PC-9 (cell line): ENCODE measurements around the gene ARHGEF17. TPM values are rescaled to one million over a fixed set of nuclear protein-coding genes. Genes with fewer than 3 reads are reported as not detected.
"Not testable (repeated sequence)": the region's sequence is repeated elsewhere in the genome, so short reads cannot be mapped to it uniquely, and the experiment has no call there.

Source experiments
- BruUV-seq: library from RNA; stranded (reverse); fragments of 400-500 nt; replicated peaks from 2 replicates; lab custom pipeline; 2021; lab: Mats Ljungman, UMichigan
- CTCF ChIA-PET: fragments of 300-600 bp; sonication (Branson Sonifier 250); formaldehyde crosslinking; loops from one replicate; lab custom pipeline; 2022; ENCODE audit warnings: antibody characterized with exemption; lab: Charles Lee
- POLR2A ChIA-PET: fragments of 300-600 bp; sonication (Branson Sonifier 250); formaldehyde crosslinking; loops from one replicate; lab custom pipeline; 2022; ENCODE audit warnings: antibody characterized with exemption; ENCODE audit not compliant: unreplicated experiment; lab: Charles Lee
- DNase-seq, 2 experiments: peaks; one replicate each; pipeline versions ENCODE4 v3.0.0 to v3.0.0-alpha.2; 2015 to 2022; ENCODE audit warnings: mixed read lengths in 1 of 2
- H2AFZ ChIP-seq: fragments of 200-600 bp; sonication (generic); 2 replicates; pipeline ENCODE4 v1.8.1; 2017; ENCODE audit warnings: antibody characterized with exemption
- H3F3A ChIP-seq: fragments of 200-600 bp; sonication (generic); 2 replicates; pipeline ENCODE4 v1.8.1; 2017; ENCODE audit warnings: antibody characterized with exemption, mild to moderate bottlenecking, low read depth; ENCODE audit not compliant: insufficient read depth
- H3K27ac ChIP-seq: fragments of 200-600 bp; sonication (generic); 2 replicates; pipeline ENCODE4 v1.6.1; 2016; ENCODE audit warnings: mixed run types
- H3K27me3 ChIP-seq: fragments of 200-600 bp; sonication (generic); 2 replicates; pipeline ENCODE4 v1.6.1; 2016; ENCODE audit warnings: low read depth, mixed run types; ENCODE audit not compliant: insufficient read depth
- H3K36me3 ChIP-seq: fragments of 200-600 bp; sonication (generic); 2 replicates; pipeline ENCODE4 v1.6.1; 2016; ENCODE audit warnings: low read depth, mixed run types
- H3K4me1 ChIP-seq: fragments of 200-600 bp; sonication (generic); replicated peaks from 2 replicates; pipeline ENCODE4 v1.6.1; 2016; ENCODE audit warnings: mixed run types; ENCODE audit not compliant: insufficient read depth
- H3K4me2 ChIP-seq: fragments of 200-600 bp; sonication (generic); 2 replicates; pipeline ENCODE4 v1.6.1; 2017; ENCODE audit warnings: mixed run types
- H3K4me3 ChIP-seq: fragments of 200-600 bp; sonication (generic); 2 replicates; pipeline ENCODE4 v1.6.1; 2016; ENCODE audit warnings: mixed run types
- H3K79me2 ChIP-seq: fragments of 200-600 bp; sonication (generic); 2 replicates; pipeline ENCODE4 v1.6.1; 2017; ENCODE audit warnings: low read depth, mixed run types
- H3K9me2 ChIP-seq: fragments of 200-600 bp; sonication (generic); 2 replicates; pipeline ENCODE4 v1.8.1; 2017; ENCODE audit warnings: mild to moderate bottlenecking; ENCODE audit not compliant: insufficient read depth
- H3K9me3 ChIP-seq: fragments of 200-600 bp; sonication (generic); 2 replicates; pipeline ENCODE4 v1.8.1; 2016; ENCODE audit warnings: low read depth; ENCODE audit not compliant: insufficient read depth
- H4K20me1 ChIP-seq: fragments of 200-600 bp; sonication (generic); 2 replicates; pipeline ENCODE4 v1.8.1; 2017; ENCODE audit not compliant: insufficient read depth
- CTCF ChIP-seq: fragments of 200-600 bp; sonication (generic); conservative IDR thresholded peaks from 2 replicates; pipeline ENCODE4 v1.6.1; 2017; ENCODE audit warnings: mixed run types, antibody characterized with exemption, mild to moderate bottlenecking, moderate library complexity
- EZH2 ChIP-seq: fragments of 200-600 bp; sonication (generic); IDR thresholded peaks from 2 replicates; pipeline ENCODE4 v1.8.0; 2017; ENCODE audit warnings: antibody characterized with exemption, low read depth
- intact Hi-C: fragments of 100-400 bp; cut with micrococcal nuclease; formaldehyde crosslinking; loops from one replicate; pipeline ENCODE4 v1.10.0; 2022; ENCODE audit not compliant: unreplicated experiment
- total RNA-seq: library from RNA; stranded (reverse); gene quantifications from 2 replicates; pipeline ENCODE4 v1.2.3, GENCODE V29; 2021

Gene ARHGEF17
- total RNA-seq, 1 experiment from 2014 or later: 56.9 TPM

GRCh38 chr11:73271936-73272679 is 36.0 kb upstream of the ARHGEF17 start, which contains the start of gene P2RY6:
Gene P2RY6, plus strand, starts transcription at chr11:73272338. Its CDS starts 24,181 bp downstream, at chr11:73296519.
- no peaks in the 10 kb centered on the region for H4K20me1 ChIP-seq
- H3K27me3 ChIP-seq: no peaks in the 10 kb centered on the region
- peak within 1 kb of the TSS; percentile 80 for H3K4me3 ChIP-seq
- intact Hi-C loops: loop anchor here (1.0 kb wide), 3 partner anchors 15 to 77 kb away; no protein-coding TSS in a partner anchor
- H3K79me2 ChIP-seq: peaks cover 50% of the 10 kb centered on the region
- H3K4me1 ChIP-seq: peaks cover 75% of the 10 kb centered on the region
- no TSS peak for BruUV-seq
- H3K9me2 ChIP-seq: no peaks in the 10 kb centered on the region
- CTCF ChIA-PET: interaction anchor here (0.5 to 1.8 kb wide), 7 partner anchors 11 to 547 kb away, joined by 3 to 7 read pairs (median 4); no protein-coding TSS in a partner anchor
- H3K27ac ChIP-seq: peak within 1 kb of the TSS; percentile 85
- TF ChIP-seq EZH2 (no peak), CTCF (no peak)
- H3K9me3 ChIP-seq: no peaks in the 10 kb centered on the region
- H3F3A ChIP-seq: peaks cover 43% of the 10 kb centered on the region
- peak within 1 kb of the TSS; percentile 45; the same call in 1 of the 2 replicates for H2AFZ ChIP-seq
- DNase-seq: peak; percentile 84 to 99
- H3K4me2 ChIP-seq: peak within 1 kb of the TSS; percentile 85
- POLR2A ChIA-PET: interaction anchor here (0.6 to 1.7 kb wide), 3 partner anchors 14 to 1458 kb away, joined by 4 to 8 read pairs (median 8); no protein-coding TSS in a partner anchor
- H3K36me3 ChIP-seq: peaks cover 13% of the 10 kb centered on the region; the same call in 1 of the 2 replicates

GRCh38 chr11:73272680-73273038 is 35.4 kb upstream of the ARHGEF17 start:
- ChIA-PET CTCF (interaction anchor here (0.5 to 1.8 kb wide), 5 partner anchors 12 to 547 kb away, joined by 3 to 7 read pairs (median 4); no protein-coding TSS in a partner anchor), POLR2A (interaction anchor here (0.6 to 1.7 kb wide), 4 partner anchors 15 to 1459 kb away, joined by 4 to 8 read pairs (median 6); no protein-coding TSS in a partner anchor)
- no peak for DNase-seq
- H3F3A ChIP-seq: peaks cover 47% of the 10 kb centered on the region
- intact Hi-C loops: loop anchor here (1.0 kb wide), 3 partner anchors 15 to 77 kb away; no protein-coding TSS in a partner anchor
- no TSS peak for BruUV-seq
- TF ChIP-seq EZH2: no peak
- no peak for TF ChIP-seq CTCF
- peaks cover 55% of the 10 kb centered on the region for H3K79me2 ChIP-seq
- peaks cover 19% of the 10 kb centered on the region for H3K36me3 ChIP-seq
- H3K4me2 ChIP-seq: peak overlapping the region; percentile 85
- no peaks in the 10 kb centered on the region for H3K27me3 ChIP-seq
- H4K20me1 ChIP-seq: no peaks in the 10 kb centered on the region
- no peaks in the 10 kb centered on the region for H3K9me2 ChIP-seq
- peaks cover 69% of the 10 kb centered on the region for H3K4me1 ChIP-seq
- H3K9me3 ChIP-seq: no peaks in the 10 kb centered on the region
- peak overlapping the region; percentile 80 for H3K4me3 ChIP-seq
- H2AFZ ChIP-seq: peak overlapping the region; percentile 1; the same call in 1 of the 2 replicates
- peak overlapping the region; percentile 85 for H3K27ac ChIP-seq

- TF ChIP-seq EZH2 (no peak), CTCF (no peak)
- no peaks in the 10 kb centered on the region for H3K9me3 ChIP-seq
- TSS peak; percentile 42 for BruUV-seq
- ChIA-PET POLR2A (interaction anchor here (0.6 to 1.7 kb wide), 3 partner anchors 14 to 88 kb away, joined by 4 to 8 read pairs (median 7); no protein-coding TSS in a partner anchor), CTCF (interaction anchor here (0.6 to 1.9 kb wide), 7 partner anchors 15 to 548 kb away, joined by 3 to 7 read pairs (median 6); no protein-coding TSS in a partner anchor)
- H3K36me3 ChIP-seq: peaks cover 21% of the 10 kb centered on the region
- DNase-seq: no peak
- peak overlapping the region; percentile 85 for H3K4me2 ChIP-seq
- no peaks in the 10 kb centered on the region for H3K9me2 ChIP-seq
- H3F3A ChIP-seq: peaks cover 48% of the 10 kb centered on the region
- intact Hi-C loops: no loop called here
- H2AFZ ChIP-seq: peak overlapping the region; percentile 45; the same call in 1 of the 2 replicates
- H3K4me3 ChIP-seq: peak overlapping the region; percentile 80
- no peaks in the 10 kb centered on the region for H4K20me1 ChIP-seq
- H3K4me1 ChIP-seq: peaks cover 64% of the 10 kb centered on the region
- H3K27me3 ChIP-seq: no peaks in the 10 kb centered on the region
- peak overlapping the region; percentile 85 for H3K27ac ChIP-seq
- peaks cover 60% of the 10 kb centered on the region for H3K79me2 ChIP-seq
These were observed 34.7 kb upstream of the ARHGEF17 start for GRCh38 chr11:73273222-73273895.

GRCh38 chr11:73274191-73274590 is 33.9 kb upstream of the ARHGEF17 start:
- Histone ChIP-seq H3K4me2 (peak overlapping the region; percentile 85), H3F3A (peaks cover 43% of the 10 kb centered on the region), H3K4me3 (peak overlapping the region; percentile 80), H3K27ac (peak overlapping the region; percentile 85), H3K79me2 (peaks cover 68% of the 10 kb centered on the region), H3K4me1 (peaks cover 56% of the 10 kb centered on the region), H3K36me3 (peaks cover 26% of the 10 kb centered on the region)
- H4K20me1 ChIP-seq, H3K27me3 ChIP-seq, intact Hi-C loops, H3K9me2 ChIP-seq, BruUV-seq, H3K9me3 ChIP-seq, H2AFZ ChIP-seq, DNase-seq: not testable (repeated sequence)
- ChIA-PET POLR2A (interaction anchor here (0.7 to 1.0 kb wide), 2 partner anchors 12 to 15 kb away, joined by 6 to 9 read pairs; no protein-coding TSS in a partner anchor), CTCF (interaction anchor here (0.6 to 1.9 kb wide), 7 partner anchors 14 to 132 kb away, joined by 3 to 7 read pairs (median 4); partner anchors contain the start of gene FCHSD2)
